Astrocyte (in vitro differentiated cells and primary cell): ENCODE measurements around the gene NKX6-1. TPM values are rescaled to one million over a fixed set of nuclear protein-coding genes. Genes with fewer than 3 reads are reported as not detected.

Experiments used
- DNase-seq: peaks from one replicate; pipeline ENCODE4 v3.0.0-alpha.2; 2010; ENCODE audit warnings: low read depth
- FAIRE-seq: peaks from 2 replicates; lab custom pipeline; 2011; peaks lifted over from hg19 to GRCh38; lab: Jason Lieb, UNC
- H2AFZ ChIP-seq: 2 replicates; pipeline ENCODE4 v1.6.0; 2012; ENCODE audit warnings: low read depth, low read length, inconsistent platforms
- H3K27ac ChIP-seq: 2 replicates; pipeline ENCODE4 v1.5.1; 2011; ENCODE audit warnings: low read depth, low read length, inconsistent platforms
- H3K27me3 ChIP-seq: 2 replicates; pipeline ENCODE4 v1.6.0; 2011; ENCODE audit warnings: low read length, inconsistent platforms; ENCODE audit not compliant: insufficient read depth
- H3K36me3 ChIP-seq: 2 replicates; pipeline ENCODE4 v1.5.1; 2011; ENCODE audit warnings: low read length, inconsistent platforms; ENCODE audit not compliant: insufficient read depth
- H3K4me1 ChIP-seq: 2 replicates; pipeline ENCODE4 v1.5.1; 2011; ENCODE audit warnings: low read length, inconsistent platforms; ENCODE audit not compliant: insufficient read depth
- H3K4me2 ChIP-seq: 2 replicates; pipeline ENCODE4 v1.6.0; 2012; ENCODE audit warnings: low read length, inconsistent platforms
- H3K4me3 ChIP-seq: 2 replicates; pipeline ENCODE4 v1.5.1; 2011; ENCODE audit warnings: low read depth, mild to moderate bottlenecking, low read length, inconsistent platforms; ENCODE audit not compliant: insufficient read depth
- H3K79me2 ChIP-seq: 2 replicates; pipeline ENCODE4 v1.6.0; 2012; ENCODE audit warnings: mild to moderate bottlenecking, low read length, inconsistent platforms; ENCODE audit not compliant: insufficient read depth
- H3K9ac ChIP-seq: 2 replicates; pipeline ENCODE4 v1.6.0; 2012; ENCODE audit warnings: mild to moderate bottlenecking, low read length, inconsistent platforms
- H3K9me3 ChIP-seq: 2 replicates; pipeline ENCODE4 v1.5.1; 2012; ENCODE audit warnings: low read depth, mild to moderate bottlenecking, low read length, inconsistent platforms; ENCODE audit not compliant: insufficient read depth
- H4K20me1 ChIP-seq: 2 replicates; pipeline ENCODE4 v1.6.0; 2012; ENCODE audit warnings: low read length, inconsistent platforms; ENCODE audit not compliant: insufficient read depth
- H3K27ac Mint-ChIP-seq: one replicate; pipeline ENCODE4 v1.8.0; 2021; ENCODE audit warnings: mild to moderate bottlenecking, mixed read lengths; ENCODE audit not compliant: unreplicated experiment
- H3K27me3 Mint-ChIP-seq: one replicate; pipeline ENCODE4 v1.8.0; 2021; ENCODE audit warnings: low read depth, mixed read lengths; ENCODE audit not compliant: unreplicated experiment
- H3K36me3 Mint-ChIP-seq: one replicate; pipeline ENCODE4 v1.8.0; 2021; ENCODE audit warnings: low read depth, mixed read lengths; ENCODE audit not compliant: unreplicated experiment
- H3K4me1 Mint-ChIP-seq: one replicate; pipeline ENCODE4 v1.8.0; 2021; ENCODE audit warnings: low read depth, mixed read lengths; ENCODE audit not compliant: unreplicated experiment
- H3K4me3 Mint-ChIP-seq: one replicate; pipeline ENCODE4 v1.8.0; 2021; ENCODE audit warnings: mild to moderate bottlenecking, moderate library complexity, mixed read lengths; ENCODE audit not compliant: unreplicated experiment
- H3K9me3 Mint-ChIP-seq: one replicate; pipeline ENCODE4 v1.8.0; 2021; ENCODE audit warnings: mild to moderate bottlenecking, mixed read lengths; ENCODE audit not compliant: unreplicated experiment
- EZH2 ChIP-seq: IDR thresholded peaks from 2 replicates; pipeline ENCODE4 v1.6.1; 2012; ENCODE audit warnings: mild to moderate bottlenecking, low read length, inconsistent platforms; ENCODE audit not compliant: insufficient read depth
- total RNA-seq: library from RNA; stranded (reverse); gene quantifications from 2 replicates; pipeline ENCODE4 v1.2.1, GENCODE V29; 2021
- TF ChIP-seq, protein P1 (sequence below): IDR thresholded peaks from 2 replicates; pipeline ENCODE4 v1.5.1; 2011; ENCODE audit warnings: low read depth, mild to moderate bottlenecking, inconsistent platforms, low read length, moderate library complexity; ENCODE audit not compliant: insufficient read depth

The NKX6-1 gene
- total RNA-seq, 1 donor from 2014 or later: 0.14 TPM

GRCh38 chr4:84477738-84478137 is 21.4 kb downstream of the NKX6-1 start:
- no peak overlapping the region for H2AFZ ChIP-seq
- no peak overlapping the region for H3K27ac ChIP-seq
- no peaks in the 10 kb centered on the region for H3K9me3 ChIP-seq
- no peaks in the 10 kb centered on the region for H3K36me3 Mint-ChIP-seq
- H3K4me1 ChIP-seq: no peaks in the 10 kb centered on the region
- H3K27ac Mint-ChIP-seq: no peak overlapping the region
- FAIRE-seq (no peak), DNase-seq (no peak)
- peaks cover 35% of the 10 kb centered on the region for H3K27me3 ChIP-seq
- H3K27me3 Mint-ChIP-seq: peaks cover 46% of the 10 kb centered on the region
- no peak overlapping the region for H3K9ac ChIP-seq
- H3K4me3 ChIP-seq: no peak overlapping the region
- no peaks in the 10 kb centered on the region for H3K79me2 ChIP-seq
- H3K9me3 Mint-ChIP-seq: peaks cover 9% of the 10 kb centered on the region
- TF ChIP-seq, protein P1, sequence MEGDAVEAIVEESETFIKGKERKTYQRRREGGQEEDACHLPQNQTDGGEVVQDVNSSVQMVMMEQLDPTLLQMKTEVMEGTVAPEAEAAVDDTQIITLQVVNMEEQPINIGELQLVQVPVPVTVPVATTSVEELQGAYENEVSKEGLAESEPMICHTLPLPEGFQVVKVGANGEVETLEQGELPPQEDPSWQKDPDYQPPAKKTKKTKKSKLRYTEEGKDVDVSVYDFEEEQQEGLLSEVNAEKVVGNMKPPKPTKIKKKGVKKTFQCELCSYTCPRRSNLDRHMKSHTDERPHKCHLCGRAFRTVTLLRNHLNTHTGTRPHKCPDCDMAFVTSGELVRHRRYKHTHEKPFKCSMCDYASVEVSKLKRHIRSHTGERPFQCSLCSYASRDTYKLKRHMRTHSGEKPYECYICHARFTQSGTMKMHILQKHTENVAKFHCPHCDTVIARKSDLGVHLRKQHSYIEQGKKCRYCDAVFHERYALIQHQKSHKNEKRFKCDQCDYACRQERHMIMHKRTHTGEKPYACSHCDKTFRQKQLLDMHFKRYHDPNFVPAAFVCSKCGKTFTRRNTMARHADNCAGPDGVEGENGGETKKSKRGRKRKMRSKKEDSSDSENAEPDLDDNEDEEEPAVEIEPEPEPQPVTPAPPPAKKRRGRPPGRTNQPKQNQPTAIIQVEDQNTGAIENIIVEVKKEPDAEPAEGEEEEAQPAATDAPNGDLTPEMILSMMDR: no peak
- no peak for TF ChIP-seq EZH2
- H3K36me3 ChIP-seq: no peaks in the 10 kb centered on the region
- H3K4me3 Mint-ChIP-seq: no peak overlapping the region
- H4K20me1 ChIP-seq: no peaks in the 10 kb centered on the region
- H3K4me2 ChIP-seq: no peak overlapping the region
- H3K4me1 Mint-ChIP-seq: peaks cover 2% of the 10 kb centered on the region

- Histone ChIP-seq H3K4me3 (no peak overlapping the region), H3K9ac (no peak overlapping the region), H3K27ac (no peak overlapping the region), H3K4me2 (no peak overlapping the region), H3K36me3 (no peaks in the 10 kb centered on the region), H3K79me2 (no peaks in the 10 kb centered on the region), H3K9me3 (no peaks in the 10 kb centered on the region), H2AFZ (no peak overlapping the region), H3K27me3 (peaks cover 3% of the 10 kb centered on the region), H3K4me1 (no peaks in the 10 kb centered on the region), H4K20me1 (no peaks in the 10 kb centered on the region)
- FAIRE-seq: no peak
- no peak overlapping the region for H3K27ac Mint-ChIP-seq
- no peaks in the 10 kb centered on the region for H3K9me3 Mint-ChIP-seq
- no peak overlapping the region for H3K4me3 Mint-ChIP-seq
- TF ChIP-seq, protein P1: no peak
- no peak for TF ChIP-seq EZH2
- H3K4me1 Mint-ChIP-seq: no peaks in the 10 kb centered on the region
- DNase-seq: no peak
- H3K27me3 Mint-ChIP-seq: peaks cover 13% of the 10 kb centered on the region
- no peaks in the 10 kb centered on the region for H3K36me3 Mint-ChIP-seq
These were observed 25.0 kb downstream of the NKX6-1 start for GRCh38 chr4:84474107-84474506.

GRCh38 chr4:84472154-84472553 is 26.9 kb downstream of the NKX6-1 start:
- H3K27me3 ChIP-seq: no peaks in the 10 kb centered on the region
- H3K9me3 ChIP-seq: no peaks in the 10 kb centered on the region
- TF ChIP-seq EZH2: no peak
- TF ChIP-seq, protein P1: no peak
- H3K27me3 Mint-ChIP-seq: peaks cover 6% of the 10 kb centered on the region
- FAIRE-seq (no peak), DNase-seq (no peak)
- H2AFZ ChIP-seq: no peak overlapping the region
- no peak overlapping the region for H3K27ac Mint-ChIP-seq
- no peaks in the 10 kb centered on the region for H4K20me1 ChIP-seq
- H3K79me2 ChIP-seq: no peaks in the 10 kb centered on the region
- H3K36me3 ChIP-seq: no peaks in the 10 kb centered on the region
- H3K9me3 Mint-ChIP-seq: no peaks in the 10 kb centered on the region
- no peak overlapping the region for H3K9ac ChIP-seq
- no peak overlapping the region for H3K4me3 ChIP-seq
- no peak overlapping the region for H3K27ac ChIP-seq
- no peaks in the 10 kb centered on the region for H3K4me1 Mint-ChIP-seq
- no peaks in the 10 kb centered on the region for H3K36me3 Mint-ChIP-seq
- H3K4me1 ChIP-seq: no peaks in the 10 kb centered on the region
- no peak overlapping the region for H3K4me3 Mint-ChIP-seq
- no peak overlapping the region for H3K4me2 ChIP-seq
